Caco-2 (cell line): ENCODE measurements around the gene SMARCC1. TPM values are rescaled to one million over a fixed set of nuclear protein-coding genes. Genes with fewer than 3 reads are reported as not detected.

ENCODE experiments used
- BruUV-seq: library from RNA; stranded (reverse); fragments of 400-500 nt; replicated peaks from 2 replicates; lab custom pipeline; 2021; lab: Mats Ljungman, UMichigan
- CTCF ChIA-PET: fragments of 300-600 bp; sonication (Branson Sonifier 250); formaldehyde crosslinking; loops from one replicate; lab custom pipeline; 2022; ENCODE audit warnings: antibody characterized with exemption; lab: Charles Lee
- POLR2A ChIA-PET: fragments of 300-600 bp; sonication (Branson Sonifier 250); formaldehyde crosslinking; loops from one replicate; lab custom pipeline; 2022; ENCODE audit warnings: antibody characterized with exemption; lab: Charles Lee
- DNase-seq, 2 experiments: peaks; one replicate each; pipeline versions ENCODE4 v3.0.0 to v3.0.0-alpha.2; 2020 to 2022
- H3K27me3 ChIP-seq: replicated peaks from 2 replicates; pipeline ENCODE4 v1.6.0; 2011; ENCODE audit warnings: low read length; ENCODE audit not compliant: control insufficient read depth, insufficient read depth
- H3K36me3 ChIP-seq: 2 replicates; pipeline ENCODE4 v1.5.1; 2011; ENCODE audit warnings: low read length; ENCODE audit not compliant: control insufficient read depth, insufficient read depth
- H3K4me1 ChIP-seq: fragments of 250-450 bp; sonication (Bioruptor Pico); 2 replicates; pipeline ENCODE4 v1.5.1; 2020; ENCODE audit warnings: mild to moderate bottlenecking
- H3K4me3 ChIP-seq: 2 replicates; pipeline ENCODE4 v1.5.1; 2011; ENCODE audit warnings: low read depth, mild to moderate bottlenecking, control low read depth, low read length
- H3K9me3 ChIP-seq: fragments of 250-450 bp; sonication (Bioruptor Pico); 2 replicates; pipeline ENCODE4 v1.5.1; 2020; ENCODE audit warnings: mild to moderate bottlenecking, moderate library complexity
- H3K27ac Mint-ChIP-seq: one replicate; pipeline ENCODE4 v1.8.0; 2022; ENCODE audit warnings: mixed read lengths; ENCODE audit not compliant: unreplicated experiment
- H3K27me3 Mint-ChIP-seq: one replicate; pipeline ENCODE4 v1.8.0; 2022; ENCODE audit warnings: mixed read lengths; ENCODE audit not compliant: insufficient read depth, unreplicated experiment
- H3K36me3 Mint-ChIP-seq: one replicate; pipeline ENCODE4 v1.8.0; 2022; ENCODE audit warnings: mild to moderate bottlenecking, mixed read lengths; ENCODE audit not compliant: insufficient read depth, unreplicated experiment
- H3K4me1 Mint-ChIP-seq: one replicate; pipeline ENCODE4 v1.8.0; 2022; ENCODE audit warnings: low read depth, mixed read lengths; ENCODE audit not compliant: unreplicated experiment
- H3K4me3 Mint-ChIP-seq: one replicate; pipeline ENCODE4 v1.8.0; 2022; ENCODE audit warnings: mild to moderate bottlenecking, moderate library complexity, mixed read lengths; ENCODE audit not compliant: unreplicated experiment
- H3K9me3 Mint-ChIP-seq: one replicate; pipeline ENCODE4 v1.8.0; 2022; ENCODE audit warnings: mixed read lengths; ENCODE audit not compliant: unreplicated experiment
- CTCF ChIP-seq, 2 experiments: fragments of 200-600 bp in 1 of 2; IDR thresholded peaks; 1 replicate in 1 of 2; 2 replicates in 1 of 2; pipeline versions ENCODE4 v1.5.1 to v1.8.0; 2011 to 2022; ENCODE audit warnings: antibody characterized with exemption in 1 of 2, control low read depth in 1 of 2, inconsistent platforms in 1 of 2, low read depth in 1 of 2, low read length in 1 of 2, mild to moderate bottlenecking in 1 of 2, moderate library complexity in 1 of 2; ENCODE audit not compliant: insufficient read depth in 1 of 2, severe bottlenecking in 1 of 2, unreplicated experiment in 1 of 2
- intact Hi-C: fragments of 100-400 bp; cut with micrococcal nuclease; formaldehyde crosslinking; loops from one replicate; pipeline ENCODE4 v1.10.0; 2022; ENCODE audit not compliant: unreplicated experiment
- total RNA-seq: library from RNA; stranded (reverse); gene quantifications from 2 replicates; pipeline ENCODE4 v1.2.3, GENCODE V29; 2022

Gene SMARCC1
- total RNA-seq, 1 experiment from 2014 or later, result 128 TPM

- H3K9me3 ChIP-seq, result no peaks in the 10 kb centered on the region
- POLR2A ChIA-PET, result no interaction called here
- Mint-ChIP-seq H3K9me3 (no peaks in the 10 kb centered on the region), H3K4me1 (no peaks in the 10 kb centered on the region), H3K36me3 (no peaks in the 10 kb centered on the region), H3K27ac (no peak overlapping the region), H3K27me3 (no peaks in the 10 kb centered on the region), H3K4me3 (no peak overlapping the region)
- BruUV-seq, result no TSS peak
- CTCF ChIA-PET, result no interaction called here
- H3K36me3 ChIP-seq, result no peaks in the 10 kb centered on the region
- DNase-seq, result no peak
- TF ChIP-seq CTCF (IDR thresholded peaks at IDR 0.05; ENCODE audit: insufficient read depth in 1 of 2, low read depth in 1 of 2, low read length in 1 of 2, severe bottlenecking in 1 of 2, unreplicated experiment in 1 of 2), result no peak
- H3K27me3 ChIP-seq, result no peaks in the 10 kb centered on the region
- intact Hi-C loops, result no loop called here
- no peaks in the 10 kb centered on the region for H3K4me1 ChIP-seq
- no peak overlapping the region for H3K4me3 ChIP-seq
Measured at GRCh38 chr3:47791193-47791855, 9.6 kb upstream of the SMARCC1 start.

GRCh38 chr3:47783673-47784072 lies 2.0 kb upstream of the SMARCC1 start:
- Mint-ChIP-seq H3K9me3 (no peaks in the 10 kb centered on the region), H3K4me3 (no peak overlapping the region), H3K4me1 (no peaks in the 10 kb centered on the region), H3K36me3 (peaks cover 26% of the 10 kb centered on the region), H3K27me3 (no peaks in the 10 kb centered on the region), H3K27ac (no peak overlapping the region)
- no peaks in the 10 kb centered on the region for H3K36me3 ChIP-seq
- peaks cover 6% of the 10 kb centered on the region; the same call in 1 of the 2 replicates for H3K4me1 ChIP-seq
- no peak overlapping the region for H3K4me3 ChIP-seq
- H3K9me3 ChIP-seq, result no peaks in the 10 kb centered on the region
- intact Hi-C loops, result no loop called here
- no TSS peak for BruUV-seq
- no peaks in the 10 kb centered on the region for H3K27me3 ChIP-seq
- ChIA-PET CTCF (no interaction called here), POLR2A (no interaction called here)
- no peak for DNase-seq
- no peak for TF ChIP-seq CTCF (IDR thresholded peaks at IDR 0.05; ENCODE audit: insufficient read depth in 1 of 2, low read depth in 1 of 2, low read length in 1 of 2, severe bottlenecking in 1 of 2, unreplicated experiment in 1 of 2)

GRCh38 chr3:47782446-47783308 lies 984 bp upstream of the SMARCC1 start:
- POLR2A ChIA-PET, result interaction anchor here (0.6 to 0.7 kb wide), 2 partner anchors 33 to 260 kb away, joined by 3 read pairs; no protein-coding TSS in a partner anchor
- Histone ChIP-seq H3K9me3 (no peaks in the 10 kb centered on the region), H3K36me3 (no peaks in the 10 kb centered on the region), H3K27me3 (no peaks in the 10 kb centered on the region), H3K4me3 (peak overlapping the region; percentile 82), H3K4me1 (peaks cover 6% of the 10 kb centered on the region; the same call in 1 of the 2 replicates)
- Mint-ChIP-seq H3K4me3 (peak overlapping the region; percentile 100), H3K4me1 (no peaks in the 10 kb centered on the region), H3K27ac (peak overlapping the region; percentile 100), H3K9me3 (no peaks in the 10 kb centered on the region), H3K27me3 (no peaks in the 10 kb centered on the region), H3K36me3 (peaks cover 26% of the 10 kb centered on the region)
- no peak for DNase-seq
- TF ChIP-seq CTCF (IDR thresholded peaks at IDR 0.05; ENCODE audit: insufficient read depth in 1 of 2, low read depth in 1 of 2, low read length in 1 of 2, severe bottlenecking in 1 of 2, unreplicated experiment in 1 of 2), result no peak
- CTCF ChIA-PET, result no interaction called here
- intact Hi-C loops, result no loop called here
- no TSS peak for BruUV-seq
